Left renal pelvis (tissue), 4 donors: Measurements from ENCODE around the gene NPC1. TPM values are rescaled to one million over a fixed set of nuclear protein-coding genes. Genes with fewer than 3 reads are reported as not detected.
"Not testable (repeated sequence)": the region's sequence is repeated elsewhere in the genome, so short reads cannot be mapped to it uniquely, and the experiment has no call there.

Experiments used
- DNase-seq, 4 donors: peaks; one replicate each; pipeline ENCODE4 v3.0.0-alpha.2; 2013; ENCODE audit warnings: low read depth in 4 of 4, low spot score in 3 of 4
- polyA plus RNA-seq, 4 donors: library from polyadenylated mRNA; unstranded; fragments of 120-200 nt; gene quantifications; one replicate each; pipeline ENCODE4 v1.2.1, GENCODE V29; 2013; ENCODE audit not compliant: insufficient read length in 4 of 4

Gene NPC1
- polyA plus RNA-seq, 4 donors: 17.4 to 26.7 (median 20.9) TPM

GRCh38 chr18:23578067-23578701 is 8.1 kb downstream of the NPC1 start:
- DNase-seq: no peak

GRCh38 chr18:23577521-23577920 is 8.8 kb downstream of the NPC1 start:
- not testable (repeated sequence) for DNase-seq

DNA sequence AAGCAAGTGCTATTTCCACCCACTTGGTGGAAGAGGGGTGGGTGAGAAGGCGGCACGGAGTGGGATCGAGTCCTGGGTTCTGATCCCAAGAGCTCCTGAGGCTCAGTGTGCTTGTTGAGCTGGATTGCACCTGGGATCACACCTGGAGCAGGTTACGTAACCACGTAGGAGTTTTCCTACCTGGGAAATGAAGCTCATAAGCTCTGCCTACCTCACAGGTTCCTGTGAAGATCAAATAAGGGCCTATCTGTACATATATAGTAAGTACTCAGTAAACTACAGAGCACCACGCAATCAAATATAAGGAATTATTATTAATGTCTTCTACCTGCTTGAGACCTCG is 11.0 kb downstream of the NPC1 start:
- DNase-seq: no peak

DNA sequence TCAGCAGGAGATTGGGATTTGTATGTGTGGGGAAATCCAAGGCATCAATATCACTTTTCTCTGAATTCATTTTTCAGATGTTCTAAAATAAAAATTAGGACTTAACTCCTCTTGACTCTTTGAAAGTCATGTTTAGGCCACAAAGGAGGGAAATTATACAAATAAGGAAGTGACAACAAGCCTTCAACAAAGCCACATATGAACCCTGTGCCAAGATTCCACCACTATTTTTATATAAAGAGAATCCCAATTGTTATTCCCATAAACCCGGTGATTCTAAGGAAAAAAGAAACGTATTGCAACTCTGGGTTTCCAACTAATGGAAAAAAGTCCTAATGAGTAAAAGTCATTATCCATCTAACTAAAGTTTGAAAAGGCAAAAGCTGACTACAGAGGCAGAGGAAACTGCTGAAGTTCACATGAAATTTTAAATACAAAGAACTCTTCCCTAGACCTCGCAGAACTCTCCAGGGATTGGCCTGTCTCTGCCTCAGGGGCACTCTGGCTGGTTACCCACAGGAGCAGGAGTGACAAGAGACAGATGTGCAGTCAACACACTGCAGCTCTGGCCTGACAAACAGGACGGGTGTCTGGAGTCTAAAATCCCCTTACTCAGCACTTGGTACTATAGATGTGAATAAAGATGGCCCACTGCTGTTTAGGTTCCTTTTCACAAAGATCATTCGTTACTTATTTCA is 11.5 kb downstream of the NPC1 start:
- no peak for DNase-seq

DNA sequence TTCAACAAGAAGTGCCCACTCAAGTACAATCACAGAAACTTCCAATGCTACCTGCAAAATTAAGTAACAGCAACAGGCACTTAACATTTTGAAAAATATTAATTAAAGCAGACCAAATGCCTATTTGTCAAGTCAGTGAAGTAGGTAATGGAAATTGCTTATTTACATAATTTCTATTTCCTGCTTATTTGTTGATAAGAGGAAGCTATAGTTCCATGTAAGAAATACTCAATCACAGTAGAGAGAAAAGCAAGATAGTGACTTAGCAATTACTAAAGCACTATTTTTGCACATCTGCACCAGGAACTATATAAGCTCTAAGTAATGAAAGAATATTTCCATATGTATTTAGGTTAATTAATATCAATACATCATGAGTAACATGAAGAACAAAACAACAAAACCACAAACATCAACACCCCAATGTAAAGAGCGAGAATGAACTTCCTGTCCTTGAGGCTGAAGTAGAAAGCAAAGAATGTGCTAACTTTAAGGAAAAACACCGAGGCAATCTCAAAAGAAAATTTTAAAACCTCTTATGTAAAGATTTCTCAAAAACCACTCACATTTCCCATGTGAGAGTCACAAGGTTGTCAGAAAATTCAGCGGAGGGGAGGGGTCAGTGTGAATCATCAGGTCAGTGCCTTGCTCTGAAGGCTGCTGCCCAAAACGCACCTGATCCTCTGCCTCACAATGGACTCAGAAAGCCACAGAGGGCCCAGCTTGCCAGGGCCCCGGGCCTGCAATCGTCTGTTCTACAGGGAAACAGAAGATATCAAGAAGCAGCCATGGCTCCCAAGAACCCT is 12.5 kb downstream of the NPC1 start:
- DNase-seq: no peak

DNA sequence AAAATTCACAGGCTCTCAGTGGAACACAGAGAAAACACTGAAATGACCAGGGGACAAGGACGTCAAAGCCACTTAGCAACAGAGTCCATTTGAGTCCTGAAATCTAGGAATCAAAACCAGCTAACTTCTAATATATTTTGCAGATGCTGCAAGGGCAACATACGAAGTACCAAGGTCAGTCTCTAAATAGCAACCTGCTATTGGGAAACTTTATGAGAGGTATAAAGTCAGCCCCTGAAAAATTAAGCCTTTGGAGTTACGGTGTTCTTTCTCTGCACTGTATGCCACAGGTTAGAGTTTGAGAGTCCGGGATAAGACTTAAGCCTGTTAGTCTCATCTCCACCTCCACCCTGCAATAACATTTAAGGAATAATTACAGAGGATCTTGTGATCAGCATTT is 13.3 kb downstream of the NPC1 start:
- no peak for DNase-seq

DNA sequence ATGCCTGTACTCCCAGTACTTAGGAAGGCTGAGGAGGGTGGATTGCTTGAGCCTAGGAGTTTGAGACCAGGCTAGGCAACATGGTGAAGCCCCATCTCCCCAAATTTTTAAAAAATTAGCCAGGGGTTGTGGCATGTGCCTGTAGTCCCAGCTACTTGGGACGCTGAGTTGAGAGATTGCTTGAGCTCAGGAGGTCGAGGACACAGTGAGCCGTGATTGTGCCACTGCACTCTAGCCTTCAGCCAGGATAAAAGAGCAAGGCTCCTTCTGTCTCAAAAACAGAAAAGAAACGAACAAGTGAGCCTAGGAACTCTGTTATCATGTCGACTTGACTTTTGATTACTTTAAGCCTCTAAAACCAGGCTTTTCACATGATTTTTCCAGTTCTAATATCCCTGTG is 13.7 kb downstream of the NPC1 start:
- DNase-seq: no peak

- DNase-seq: no peak
These were observed 14.3 kb downstream of the NPC1 start for GRCh38 chr18:23572012-23572411.

DNA sequence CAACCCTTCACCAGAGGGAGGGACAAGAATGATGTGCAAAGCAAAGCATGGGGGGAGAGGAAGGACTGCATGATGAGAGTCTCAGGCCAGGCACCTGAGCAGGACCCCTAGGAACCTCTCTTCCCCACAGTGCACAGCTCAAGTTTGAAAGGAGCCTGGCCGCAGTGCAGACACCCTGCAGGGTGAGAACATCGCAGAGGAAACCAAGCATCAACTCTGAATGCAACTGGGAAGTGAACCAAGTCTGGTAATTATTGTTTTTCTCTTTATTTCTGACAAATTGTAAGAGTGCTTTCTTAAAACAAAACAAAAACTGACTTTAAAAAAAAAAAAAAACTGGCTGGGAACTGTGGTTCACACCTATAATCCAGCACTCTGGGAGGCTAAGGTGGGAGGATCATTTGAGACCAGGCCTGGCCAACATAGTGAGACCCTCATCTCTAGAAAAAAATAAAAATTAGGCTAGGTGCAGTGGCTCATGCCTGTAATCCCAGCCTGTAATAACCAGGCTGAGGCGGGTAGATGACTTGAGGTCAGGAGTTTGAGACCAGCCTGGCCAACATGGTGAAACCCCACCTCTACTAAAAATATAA is 15.3 kb downstream of the NPC1 start:
- DNase-seq: no peak

GRCh38 chr18:23569299-23570063 is 16.8 kb downstream of the NPC1 start:
- no peak for DNase-seq

- DNase-seq: no peak
These were observed 17.8 kb downstream of the NPC1 start for GRCh38 chr18:23568281-23569138.

DNA sequence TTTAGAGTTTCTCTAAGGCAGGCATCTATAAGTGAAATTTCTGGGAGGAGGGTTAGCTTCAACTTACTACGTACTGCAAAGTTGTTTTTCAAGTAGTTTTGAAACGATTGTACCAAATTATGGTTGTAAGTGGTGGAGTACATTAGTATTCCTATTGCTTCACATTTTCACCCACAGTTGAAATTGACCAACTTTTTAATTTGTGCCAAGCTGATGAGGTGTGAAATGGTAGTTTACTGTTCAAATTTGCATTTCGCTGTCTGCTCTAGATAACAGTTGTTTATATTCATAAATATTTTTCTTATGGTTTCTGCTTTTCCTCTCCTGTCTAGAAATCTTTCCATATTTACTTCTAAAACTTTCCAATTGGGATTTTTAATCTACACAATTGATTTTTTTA is 18.6 kb downstream of the NPC1 start:
- no peak for DNase-seq

DNA sequence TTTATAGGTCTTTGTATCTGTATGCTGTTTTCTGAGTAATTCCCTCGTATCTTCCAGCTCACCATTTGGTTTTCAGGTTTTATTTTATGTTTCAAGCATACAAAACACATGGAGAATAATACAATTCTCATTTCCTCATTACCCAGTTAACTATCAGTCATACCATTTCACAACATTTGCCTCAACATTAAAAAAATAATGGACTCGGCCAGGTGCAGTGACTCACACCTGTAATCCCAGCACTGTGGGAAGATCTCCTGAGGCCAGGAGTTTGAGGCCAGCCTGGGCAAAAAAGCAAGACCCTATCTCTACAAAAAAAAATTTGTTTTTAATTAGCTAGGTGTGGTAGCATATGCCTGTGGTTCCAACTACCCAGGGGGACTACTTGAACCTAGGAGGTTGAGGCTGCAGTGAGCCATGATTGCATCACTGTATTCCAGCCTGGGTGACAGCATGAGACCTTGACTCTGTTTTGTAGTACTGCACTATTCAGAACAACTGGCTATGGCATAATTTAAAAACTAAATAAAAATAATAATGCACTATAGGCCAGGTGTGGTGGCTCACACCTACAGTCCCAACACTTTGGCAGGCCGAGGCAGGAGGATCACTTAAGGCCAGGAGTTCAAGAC is 20.3 kb downstream of the NPC1 start:
- no peak for DNase-seq

- no peak for DNase-seq
These were observed 22.8 kb downstream of the NPC1 start for GRCh38 chr18:23563377-23564043.

DNA sequence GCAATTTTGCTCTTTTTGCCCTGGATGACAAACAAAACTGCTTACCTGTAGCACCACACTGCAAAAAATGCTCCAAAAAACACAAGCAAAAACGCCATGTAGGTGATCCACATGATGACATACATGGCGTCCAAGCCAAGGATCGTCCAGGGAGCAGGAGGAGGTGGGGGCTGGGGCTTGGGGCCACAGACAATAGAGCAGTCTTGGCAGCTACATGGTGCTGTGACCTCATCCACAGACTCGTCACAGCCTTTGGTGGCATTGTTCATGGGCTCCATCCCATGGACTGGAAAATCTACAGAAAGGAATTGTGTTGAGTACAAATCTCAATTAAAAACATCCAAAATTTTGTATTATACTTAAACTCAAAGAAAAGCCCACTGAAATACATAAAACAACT is 26.1 kb downstream of the NPC1 start:
- DNase-seq: no peak

DNA sequence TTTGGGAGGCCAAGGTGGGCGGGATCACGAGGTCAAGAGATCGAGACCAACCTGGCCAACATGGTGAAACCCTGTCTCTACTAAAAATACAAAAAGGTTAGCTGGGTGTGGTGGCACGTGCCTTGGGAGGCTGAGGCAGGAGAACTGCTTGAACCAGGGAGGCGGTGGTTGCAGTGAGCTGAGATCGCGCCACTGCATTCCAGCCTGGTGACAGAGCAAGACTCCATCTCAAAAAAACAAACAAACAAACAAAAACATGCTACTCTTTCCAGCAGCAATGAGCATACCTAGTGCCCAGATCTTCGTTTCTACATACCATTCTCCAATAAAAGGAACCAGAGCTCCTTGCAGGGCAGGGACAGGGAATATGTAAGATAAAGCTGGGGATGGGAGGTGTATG is 28.8 kb downstream of the NPC1 start:
- not testable (repeated sequence) for DNase-seq

- no peak for DNase-seq
These were observed 30.0 kb downstream of the NPC1 start for GRCh38 chr18:23556145-23556780.

- DNase-seq: no peak
These were observed 32.4 kb downstream of the NPC1 start for GRCh38 chr18:23553887-23554286.
